NCI-H1092 treated with DMSO at 0.1 percent for 48 hours (cell line): Measurements from ENCODE around the gene CCDC124.
A peak's percentile ranks its signal among the peaks of the same experiment; 100 is the strongest.

Experiments
- DNase-seq: peaks from one replicate; lab custom pipeline; 2025; lab: John Stamatoyannopoulos, UW

CCDC124 gene

GRCh38 chr19:17936379-17936778 lies 3.6 kb downstream of the CCDC124 start:
- DNase-seq, result no peak

- DNase-seq, result no peak
These were observed 4.6 kb downstream of the CCDC124 start for GRCh38 chr19:17937371-17937900.

GRCh38 chr19:17938092-17938845 lies 5.5 kb downstream of the CCDC124 start:
- peak; percentile 49 for DNase-seq

DNA sequence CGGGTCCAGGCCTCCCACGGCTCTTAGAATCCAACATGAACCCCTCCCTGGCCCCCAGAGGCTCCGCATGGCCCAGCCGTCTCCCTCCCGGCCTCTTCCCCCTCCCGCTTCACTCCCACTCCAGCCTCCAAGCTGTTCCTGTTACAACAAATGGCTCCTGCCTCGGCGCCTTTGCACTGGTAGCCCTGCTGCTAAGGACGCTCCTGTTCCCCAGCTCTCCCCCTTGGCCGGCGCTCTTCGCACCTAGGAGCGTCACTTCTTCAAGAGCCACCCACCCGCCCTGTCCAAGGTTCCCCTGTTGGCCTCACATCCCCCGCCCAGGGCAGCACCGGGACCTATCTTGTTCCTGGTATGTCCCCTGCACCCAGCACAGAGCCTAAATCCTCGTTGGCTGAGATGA lies 9.4 kb downstream of the CCDC124 start:
- no peak for DNase-seq

- DNase-seq, result no peak
These were observed 9.9 kb downstream of the CCDC124 start for GRCh38 chr19:17942582-17943273.

DNA sequence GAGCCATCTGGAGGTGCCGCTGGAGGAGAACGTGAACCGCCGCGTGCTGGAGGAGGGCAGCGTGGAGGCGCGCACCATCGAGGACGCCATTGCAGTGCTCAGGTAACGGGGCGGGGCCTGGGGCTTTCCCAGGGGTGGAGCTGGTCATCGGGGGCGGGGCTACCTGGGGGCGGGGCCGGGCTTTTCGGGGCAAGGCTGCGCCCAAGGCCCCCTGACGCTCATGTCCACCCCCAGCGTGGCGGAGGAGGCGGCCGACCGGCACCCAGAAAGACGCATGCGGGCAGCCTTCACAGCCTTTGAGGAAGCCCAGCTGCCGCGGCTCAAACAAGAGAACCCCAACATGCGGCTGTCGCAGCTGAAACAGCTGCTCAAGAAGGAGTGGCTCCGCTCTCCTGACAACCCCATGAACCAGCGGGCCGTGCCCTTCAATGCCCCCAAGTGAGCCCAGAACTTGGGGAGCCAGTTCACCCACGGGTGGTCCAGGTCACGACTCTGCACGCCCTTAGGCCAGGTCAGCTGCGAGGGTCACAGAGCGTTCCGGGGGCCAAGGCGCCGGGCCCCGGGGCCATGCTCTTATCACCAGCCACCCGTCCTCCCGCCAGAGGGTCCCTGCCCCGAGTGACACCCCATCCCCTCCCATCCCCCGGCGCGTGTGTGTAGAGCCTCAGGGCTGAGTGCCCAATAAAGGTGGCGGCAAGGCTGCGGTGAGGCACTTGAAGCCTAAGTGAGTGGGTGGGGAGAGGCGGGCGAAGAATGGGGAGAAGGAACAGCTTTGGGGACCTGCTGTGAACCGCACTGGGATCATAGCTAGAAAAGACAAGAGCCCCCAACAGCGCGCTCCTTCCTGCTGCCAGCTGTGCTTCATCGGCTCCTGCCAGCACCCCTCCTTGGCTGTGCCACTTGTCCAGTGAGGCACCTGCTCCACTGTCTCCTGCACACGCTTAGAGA lies 10.7 kb downstream of the CCDC124 start:
- no peak for DNase-seq

GRCh38 chr19:17944301-17944700 lies 11.5 kb downstream of the CCDC124 start:
- DNase-seq, result no peak

DNA sequence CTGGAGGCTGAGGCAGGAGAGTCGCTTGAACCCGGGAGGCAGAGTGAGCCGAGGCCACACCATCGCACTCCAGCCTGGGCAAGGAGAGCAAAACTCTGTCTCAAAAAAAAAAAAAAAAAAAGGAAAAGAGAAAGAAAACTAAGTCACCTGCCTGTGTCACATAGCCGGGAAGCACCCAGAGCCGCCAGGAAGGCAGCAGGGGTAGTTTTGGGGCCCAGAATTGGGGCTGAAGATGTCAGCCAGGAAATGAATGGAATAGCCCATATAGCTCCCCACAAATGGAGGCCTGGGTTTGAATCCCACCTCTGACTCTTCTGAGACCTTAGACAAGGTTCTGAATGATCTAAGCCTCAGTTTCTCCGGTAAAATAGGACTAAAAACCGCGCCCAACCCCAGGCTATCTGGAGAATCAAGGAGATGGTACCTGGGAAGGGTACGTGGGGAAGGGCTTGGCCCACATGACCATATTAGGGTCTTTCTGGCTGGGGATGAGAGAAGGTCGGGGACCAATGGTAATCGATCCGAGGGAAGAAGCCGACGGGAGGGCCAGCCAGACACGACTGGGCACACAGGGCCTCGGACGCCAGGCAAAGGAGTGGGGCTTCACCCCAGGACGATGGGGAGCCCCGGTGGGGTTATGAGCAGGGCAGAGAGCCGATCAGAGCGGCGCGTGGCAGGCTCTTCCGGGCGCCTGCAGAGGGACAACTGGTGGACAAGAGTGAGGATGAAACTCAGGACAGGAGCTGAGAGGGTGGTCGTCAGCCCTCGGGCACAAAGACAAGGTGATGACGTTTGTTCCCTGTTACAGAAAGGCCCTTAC lies 14.4 kb downstream of the CCDC124 start:
- no peak for DNase-seq

- peak; percentile 98 for DNase-seq
These were observed 15.1 kb downstream of the CCDC124 start for GRCh38 chr19:17947815-17948513.

- DNase-seq, result peak; percentile 94
These were observed 15.7 kb downstream of the CCDC124 start for GRCh38 chr19:17948514-17948900.

DNA sequence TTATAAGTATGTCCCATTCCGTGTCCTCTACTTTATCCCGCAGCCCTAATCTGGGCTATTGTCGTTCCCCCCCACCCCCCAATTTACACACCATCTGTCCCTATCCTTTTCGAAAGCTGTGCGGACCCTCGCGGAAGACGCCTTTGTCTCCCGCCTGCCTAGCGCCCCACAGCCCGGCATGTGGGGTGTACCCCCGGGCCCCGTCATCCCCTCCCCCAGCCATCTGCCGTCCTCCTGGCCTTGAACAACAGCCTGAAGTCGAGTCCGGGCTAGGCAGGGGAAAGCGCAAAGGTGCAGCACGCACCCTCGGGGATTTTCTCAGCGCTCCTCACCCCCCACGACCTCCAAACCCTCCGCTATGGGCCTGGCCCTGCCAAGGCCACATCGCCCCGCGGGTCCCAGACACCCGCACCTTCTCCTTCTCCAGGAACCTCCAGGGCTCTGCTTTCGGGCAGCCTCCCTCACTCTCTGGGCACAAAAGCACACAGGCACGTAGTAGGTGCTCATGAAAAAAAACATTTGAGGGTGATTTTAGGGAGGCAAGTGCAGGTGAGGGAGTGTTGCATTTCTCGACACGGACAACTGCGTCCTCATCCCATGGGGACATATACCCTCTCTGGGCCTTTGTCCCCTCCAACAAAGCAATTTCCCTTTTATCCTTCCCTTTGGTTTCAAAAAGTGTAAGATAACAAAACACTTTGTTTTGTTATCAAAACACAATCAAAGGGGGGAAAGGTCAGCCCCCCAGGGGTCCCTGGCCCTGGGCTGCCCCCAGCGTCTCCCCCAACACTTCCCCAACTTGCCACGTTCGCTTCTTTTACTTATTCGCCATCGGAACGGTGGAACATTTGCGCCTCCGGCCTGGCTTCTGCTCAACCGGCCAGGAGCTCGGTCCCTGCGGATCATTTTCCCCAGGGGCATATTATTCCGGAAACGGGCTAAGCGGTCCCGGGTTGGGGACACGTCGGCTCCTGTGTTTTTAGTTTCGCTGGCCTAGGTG lies 16.4 kb downstream of the CCDC124 start:
- peak; percentile 63 for DNase-seq

DNA sequence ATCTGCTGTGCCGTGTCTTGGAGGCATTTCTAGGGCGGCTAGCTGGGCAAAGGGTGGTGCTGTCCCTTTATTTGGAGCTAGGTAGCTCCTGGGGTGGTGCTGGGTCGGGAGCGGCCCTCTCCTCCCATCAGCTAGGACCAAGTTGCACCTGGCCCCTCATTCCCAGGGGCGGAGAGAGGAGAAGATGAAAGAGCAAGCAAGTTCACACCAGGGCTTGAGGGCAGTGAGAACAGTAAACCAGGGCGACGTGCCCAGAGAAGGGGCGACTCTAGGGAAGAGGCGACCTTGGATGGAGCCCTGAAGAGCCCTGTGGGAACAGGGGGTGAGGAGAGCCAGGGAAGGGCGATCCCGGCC lies 17.1 kb downstream of the CCDC124 start:
- DNase-seq, result peak; percentile 86

DNA sequence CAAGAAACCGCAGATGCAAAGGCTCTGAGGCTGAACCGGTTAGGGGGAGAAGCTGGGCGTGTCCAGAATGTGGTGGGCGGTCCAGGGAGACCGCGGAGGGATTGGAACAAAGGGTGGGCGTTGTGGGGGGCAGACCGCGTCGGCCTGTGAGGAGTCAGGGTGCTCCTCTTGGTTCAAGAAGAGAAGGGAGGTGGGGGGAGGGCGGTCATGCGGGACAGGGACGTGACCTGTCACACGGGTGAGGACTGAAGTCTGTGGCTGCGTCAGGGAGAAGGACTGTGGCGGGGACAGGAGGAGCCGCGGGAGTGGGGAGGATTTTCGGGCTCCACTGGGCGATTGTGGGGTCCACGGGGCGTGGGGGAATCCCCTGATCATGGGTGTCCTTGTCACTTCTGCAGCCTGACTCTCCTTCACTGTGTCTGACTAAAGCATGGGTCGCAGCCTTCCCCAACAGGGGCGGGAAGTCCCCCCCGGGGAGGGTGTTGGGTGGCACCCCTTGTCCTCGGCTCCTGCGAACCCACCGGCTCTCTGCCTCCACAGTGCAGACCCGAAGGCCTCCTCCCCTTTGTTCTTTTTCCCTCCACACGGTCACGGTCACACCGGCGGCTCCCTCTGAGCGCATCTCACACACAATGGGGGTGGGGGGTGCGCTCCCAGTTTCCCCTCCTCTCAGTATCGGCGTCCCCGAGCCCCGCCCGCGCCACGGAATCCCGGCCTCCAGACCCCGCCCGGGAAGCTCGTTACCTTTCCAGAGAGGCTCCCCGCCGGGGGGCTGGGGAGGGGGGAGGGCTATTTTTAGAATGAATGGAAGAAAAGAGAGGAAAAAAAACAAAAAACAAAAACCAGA lies 17.7 kb downstream of the CCDC124 start:
- DNase-seq, result peak; percentile 87

DNA sequence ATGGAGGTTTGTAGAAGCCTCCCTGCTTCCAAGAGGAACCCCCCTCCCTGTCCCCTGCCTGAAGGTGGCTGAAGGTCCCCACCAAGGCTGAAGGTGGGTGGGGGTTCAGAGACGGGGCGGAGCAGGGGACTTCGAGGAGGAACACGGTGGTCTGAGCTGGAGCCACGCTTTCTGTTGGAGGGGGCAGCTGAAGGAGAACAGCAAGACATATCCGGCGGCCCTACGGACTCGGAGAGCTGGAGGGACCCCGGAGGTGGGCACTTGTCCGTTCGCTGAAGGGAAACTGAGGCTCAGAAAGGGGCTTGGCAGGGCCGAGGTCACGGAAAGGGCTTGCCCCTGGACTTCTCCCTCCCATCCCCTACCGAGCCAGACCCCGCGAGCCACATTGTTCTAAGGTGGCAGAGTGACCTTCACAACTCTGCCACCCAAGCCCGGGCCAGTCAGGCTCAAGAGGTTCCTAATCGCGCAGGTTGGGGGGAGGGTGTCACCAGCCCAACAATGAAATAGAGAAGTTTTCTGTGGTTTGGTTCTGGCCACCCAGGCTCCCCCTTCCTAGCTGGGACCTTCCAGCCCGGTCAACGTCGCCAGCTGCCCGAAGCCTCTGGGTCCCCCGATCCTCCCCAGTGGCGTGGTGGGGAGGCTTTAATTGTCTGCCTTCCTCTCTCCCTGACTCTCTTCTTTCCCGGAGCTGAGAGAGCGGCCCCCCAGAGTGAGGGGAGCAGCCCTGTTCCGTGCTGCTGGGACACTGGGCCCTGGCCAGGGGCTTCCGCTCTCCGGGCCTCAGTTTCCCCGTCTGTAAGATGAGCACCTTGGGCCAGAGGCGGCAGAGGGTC lies 18.6 kb downstream of the CCDC124 start:
- DNase-seq, result peak; percentile 62

DNA sequence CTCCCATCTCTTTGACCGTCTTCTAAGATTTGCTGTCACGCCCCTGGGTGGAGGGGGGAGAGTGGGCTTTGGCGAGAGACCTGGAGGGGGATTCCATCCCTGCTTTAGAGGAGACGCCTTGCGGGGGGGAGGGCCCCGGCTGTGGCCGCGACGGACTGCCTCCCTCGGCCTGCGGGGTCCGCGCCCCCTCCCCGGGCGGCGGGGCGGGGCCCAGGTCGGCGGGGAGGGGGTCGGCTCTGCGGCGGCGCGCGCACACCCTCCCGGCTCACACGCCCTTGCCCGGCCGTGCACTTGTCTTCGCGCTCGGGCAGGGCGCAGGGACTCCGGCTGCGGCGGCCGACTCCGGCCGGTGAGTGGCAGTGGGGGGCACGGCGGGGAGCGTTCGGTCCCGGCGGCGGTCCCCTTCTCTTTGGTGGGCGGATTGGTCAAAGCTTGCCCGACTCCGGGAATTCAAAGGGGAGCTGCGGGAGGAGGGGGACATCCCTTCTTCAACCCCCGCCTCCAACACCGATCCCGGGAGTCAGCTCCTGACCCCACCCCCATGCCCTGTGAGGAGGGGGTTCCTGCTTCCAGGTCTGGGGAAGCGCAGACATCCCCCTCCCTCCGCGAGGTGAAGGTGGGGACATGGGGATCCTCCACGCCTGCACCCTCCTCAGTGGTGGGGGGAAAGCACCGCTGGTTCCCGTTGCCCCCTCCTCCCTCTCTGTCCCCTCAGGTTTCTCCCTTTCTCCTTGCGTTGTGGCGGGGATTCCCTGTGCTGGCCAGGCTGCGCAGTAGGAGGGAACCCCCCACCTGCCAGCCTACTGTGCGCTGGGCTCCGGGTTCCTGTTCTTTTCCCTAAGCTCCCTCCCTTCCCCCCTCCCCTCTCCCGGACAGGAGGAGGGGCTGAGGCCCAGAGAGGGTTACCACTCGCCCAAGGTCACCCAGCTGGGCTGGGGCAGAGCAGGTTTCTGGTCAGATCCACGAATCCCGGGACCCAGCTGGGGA lies 19.5 kb downstream of the CCDC124 start:
- peak; percentile 35 for DNase-seq

GRCh38 chr19:17953316-17953801 lies 20.5 kb downstream of the CCDC124 start:
- DNase-seq, result no peak
